Measurements from ENCODE around the gene COL12A1. TPM values are rescaled to one million over a fixed set of nuclear protein-coding genes. Genes with fewer than 3 reads are reported as not detected.

The COL12A1 gene
- total and polyA plus RNA-seq, 2 donors (not counting 1 experiment from before 2014, with no cell fraction given) = 1,023 to 1,075 TPM

DNA sequence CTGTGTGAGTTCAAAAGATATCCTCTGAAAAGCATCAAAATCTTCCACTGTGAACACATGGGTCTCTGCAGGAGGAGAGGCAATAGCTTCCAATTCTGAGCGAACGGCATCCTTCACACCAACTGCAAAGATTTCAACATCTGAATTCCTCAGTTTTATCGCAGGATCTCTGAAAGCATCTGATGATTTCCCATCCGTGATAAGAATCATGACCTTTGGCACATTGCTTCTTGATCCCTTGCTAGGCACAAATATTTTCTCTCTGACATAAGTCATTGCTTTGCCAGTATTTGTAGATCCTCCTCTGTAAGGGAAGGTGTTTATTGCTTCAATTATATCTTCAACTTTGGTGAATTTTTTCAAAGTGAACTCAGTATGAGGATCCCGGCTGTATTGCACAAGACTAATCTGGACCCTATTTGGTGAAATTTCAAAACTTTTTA, 22.7 kb downstream of the COL12A1 start:
- Histone ChIP-seq H3K27me3 (ENCODE audit: control insufficient read depth, insufficient read depth, low read length) (no peaks in the 10 kb centered on the region), H3K79me2 (ENCODE audit: control insufficient read depth, insufficient read depth, low read length) (peaks cover 66% of the 10 kb centered on the region), H3K4me3 (replicated peaks in 1 of 4; ENCODE audit: control extremely low read depth in 1 of 4, insufficient read depth in 1 of 4, low read depth in 3 of 4, low read length in 4 of 4) (no peak overlapping the region), H4K20me1 (ENCODE audit: control insufficient read depth, extremely low read depth, insufficient read depth, low read length) (no peaks in the 10 kb centered on the region), H3K27ac (ENCODE audit: insufficient read depth, low read length) (no peak overlapping the region), H2AFZ (ENCODE audit: low read length) (no peak overlapping the region), H3K36me3 (ENCODE audit: control insufficient read depth, insufficient read depth, low read length) (peaks cover 16% of the 10 kb centered on the region), H3K9ac (ENCODE audit: insufficient read depth, low read length) (no peak overlapping the region), H3K4me1 (ENCODE audit: control insufficient read depth, extremely low read depth, insufficient read depth, low read length) (peaks cover 2% of the 10 kb centered on the region), H3K4me2 (ENCODE audit: extremely low read depth, insufficient read depth, low read length) (no peak overlapping the region), H3K9me3 (ENCODE audit: control insufficient read depth, insufficient read depth, low read depth, low read length) (no peaks in the 10 kb centered on the region)
- peak; percentile 52 to 61 for DNase-seq (ENCODE audit: low read depth in 2 of 2)
- TF ChIP-seq, protein P1, sequence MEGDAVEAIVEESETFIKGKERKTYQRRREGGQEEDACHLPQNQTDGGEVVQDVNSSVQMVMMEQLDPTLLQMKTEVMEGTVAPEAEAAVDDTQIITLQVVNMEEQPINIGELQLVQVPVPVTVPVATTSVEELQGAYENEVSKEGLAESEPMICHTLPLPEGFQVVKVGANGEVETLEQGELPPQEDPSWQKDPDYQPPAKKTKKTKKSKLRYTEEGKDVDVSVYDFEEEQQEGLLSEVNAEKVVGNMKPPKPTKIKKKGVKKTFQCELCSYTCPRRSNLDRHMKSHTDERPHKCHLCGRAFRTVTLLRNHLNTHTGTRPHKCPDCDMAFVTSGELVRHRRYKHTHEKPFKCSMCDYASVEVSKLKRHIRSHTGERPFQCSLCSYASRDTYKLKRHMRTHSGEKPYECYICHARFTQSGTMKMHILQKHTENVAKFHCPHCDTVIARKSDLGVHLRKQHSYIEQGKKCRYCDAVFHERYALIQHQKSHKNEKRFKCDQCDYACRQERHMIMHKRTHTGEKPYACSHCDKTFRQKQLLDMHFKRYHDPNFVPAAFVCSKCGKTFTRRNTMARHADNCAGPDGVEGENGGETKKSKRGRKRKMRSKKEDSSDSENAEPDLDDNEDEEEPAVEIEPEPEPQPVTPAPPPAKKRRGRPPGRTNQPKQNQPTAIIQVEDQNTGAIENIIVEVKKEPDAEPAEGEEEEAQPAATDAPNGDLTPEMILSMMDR (conservative IDR thresholded peaks at IDR 0.05 in 1 of 2, IDR thresholded peaks at IDR 0.05 in 1 of 2; ENCODE audit: low read depth in 1 of 2, low read length in 2 of 2) = no peak
- no peak for TF ChIP-seq EZH2 (IDR thresholded peaks at IDR 0.05; ENCODE audit: low read length, missing control alignments)

DNA sequence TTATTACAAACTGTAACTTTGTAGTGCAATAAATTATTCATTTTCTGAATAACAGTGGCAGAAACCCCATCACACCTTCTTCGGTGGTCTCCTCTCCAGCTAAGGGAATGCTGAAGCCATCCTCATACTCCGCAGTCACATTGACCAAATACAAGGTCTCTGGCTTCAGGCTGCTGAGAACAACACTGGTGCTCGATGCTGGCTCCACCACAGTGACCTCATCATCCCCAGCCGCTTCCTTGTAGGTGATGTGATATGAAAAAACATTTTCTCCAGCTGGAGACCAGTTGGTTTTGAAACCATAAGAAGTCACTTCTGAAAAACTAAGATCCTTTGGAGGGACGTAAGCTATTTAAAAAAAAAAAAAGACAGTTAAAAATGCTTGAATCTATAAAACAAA, 25.0 kb downstream of the COL12A1 start:
- Histone ChIP-seq H3K9me3 (ENCODE audit: control insufficient read depth, insufficient read depth, low read depth, low read length) (no peaks in the 10 kb centered on the region), H3K4me3 (replicated peaks in 1 of 4; ENCODE audit: control extremely low read depth in 1 of 4, insufficient read depth in 1 of 4, low read depth in 3 of 4, low read length in 4 of 4) (no peak overlapping the region), H3K27ac (ENCODE audit: insufficient read depth, low read length) (no peak overlapping the region), H3K4me1 (ENCODE audit: control insufficient read depth, extremely low read depth, insufficient read depth, low read length) (peaks cover 2% of the 10 kb centered on the region), H3K27me3 (ENCODE audit: control insufficient read depth, insufficient read depth, low read length) (no peaks in the 10 kb centered on the region), H2AFZ (ENCODE audit: low read length) (no peak overlapping the region), H3K36me3 (ENCODE audit: control insufficient read depth, insufficient read depth, low read length) (peaks cover 7% of the 10 kb centered on the region), H3K9ac (ENCODE audit: insufficient read depth, low read length) (no peak overlapping the region), H3K4me2 (ENCODE audit: extremely low read depth, insufficient read depth, low read length) (no peak overlapping the region), H3K79me2 (ENCODE audit: control insufficient read depth, insufficient read depth, low read length) (peaks cover 55% of the 10 kb centered on the region), H4K20me1 (ENCODE audit: control insufficient read depth, extremely low read depth, insufficient read depth, low read length) (no peaks in the 10 kb centered on the region)
- no peak for TF ChIP-seq EZH2 (IDR thresholded peaks at IDR 0.05; ENCODE audit: low read length, missing control alignments)
- TF ChIP-seq, protein P1 (conservative IDR thresholded peaks at IDR 0.05 in 1 of 2, IDR thresholded peaks at IDR 0.05 in 1 of 2; ENCODE audit: low read depth in 1 of 2, low read length in 2 of 2) = no peak
- no peak for DNase-seq (ENCODE audit: low read depth in 2 of 2)

DNA sequence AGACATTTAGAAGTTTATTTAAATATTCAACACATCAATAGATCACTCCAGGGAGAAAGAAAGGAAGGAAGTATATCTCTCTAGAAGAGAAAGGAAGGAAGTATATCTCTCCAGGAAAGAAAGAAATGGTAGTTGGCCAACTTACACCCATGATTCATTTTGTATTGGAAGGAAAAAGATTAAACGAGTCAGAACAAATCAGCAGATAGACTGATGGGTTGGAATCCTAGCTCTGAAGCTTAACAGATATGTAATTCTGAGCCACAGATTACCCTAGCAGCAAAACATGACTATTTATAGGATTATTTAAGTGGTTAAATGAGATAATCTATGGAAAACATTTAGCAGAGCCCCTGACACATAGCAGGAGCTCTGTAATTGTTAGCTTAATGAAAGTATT, 27.1 kb downstream of the COL12A1 start:
- no peak overlapping the region for H2AFZ ChIP-seq (ENCODE audit: low read length)
- H3K27ac ChIP-seq (ENCODE audit: insufficient read depth, low read length) = no peak overlapping the region
- H3K4me3 ChIP-seq (replicated peaks in 1 of 4; ENCODE audit: control extremely low read depth in 1 of 4, insufficient read depth in 1 of 4, low read depth in 3 of 4, low read length in 4 of 4) = no peak overlapping the region
- no peaks in the 10 kb centered on the region for H4K20me1 ChIP-seq (ENCODE audit: control insufficient read depth, extremely low read depth, insufficient read depth, low read length)
- peaks cover 2% of the 10 kb centered on the region for H3K4me1 ChIP-seq (ENCODE audit: control insufficient read depth, extremely low read depth, insufficient read depth, low read length)
- no peaks in the 10 kb centered on the region for H3K9me3 ChIP-seq (ENCODE audit: control insufficient read depth, insufficient read depth, low read depth, low read length)
- no peak for DNase-seq (ENCODE audit: low read depth in 2 of 2)
- no peaks in the 10 kb centered on the region for H3K27me3 ChIP-seq (ENCODE audit: control insufficient read depth, insufficient read depth, low read length)
- no peak overlapping the region for H3K4me2 ChIP-seq (ENCODE audit: extremely low read depth, insufficient read depth, low read length)
- peaks cover 46% of the 10 kb centered on the region for H3K79me2 ChIP-seq (ENCODE audit: control insufficient read depth, insufficient read depth, low read length)
- H3K9ac ChIP-seq (ENCODE audit: insufficient read depth, low read length) = no peak overlapping the region
- TF ChIP-seq, protein P1 (conservative IDR thresholded peaks at IDR 0.05 in 1 of 2, IDR thresholded peaks at IDR 0.05 in 1 of 2; ENCODE audit: low read depth in 1 of 2, low read length in 2 of 2) = no peak
- no peak for TF ChIP-seq EZH2 (IDR thresholded peaks at IDR 0.05; ENCODE audit: low read length, missing control alignments)
- H3K36me3 ChIP-seq (ENCODE audit: control insufficient read depth, insufficient read depth, low read length) = peaks cover 8% of the 10 kb centered on the region
